GM06990 (cell line): ENCODE data around the gene ATP11B.

ENCODE experiments used
- DNase-seq: peaks from one replicate; pipeline ENCODE4 v3.0.0-alpha.2; 2011; ENCODE audit not compliant: insufficient read length; ENCODE audit errors: extremely low read depth
- H3K27me3 ChIP-seq: replicated peaks from 2 replicates; pipeline ENCODE4 v1.6.0; 2011; ENCODE audit warnings: low read length; ENCODE audit not compliant: control insufficient read depth, insufficient read depth
- H3K36me3 ChIP-seq: 2 replicates; pipeline ENCODE4 v1.5.1; 2011; ENCODE audit warnings: low read length; ENCODE audit not compliant: control insufficient read depth, insufficient read depth
- H3K4me3 ChIP-seq: replicated peaks from 2 replicates; pipeline ENCODE4 v1.5.1; 2011; ENCODE audit warnings: low read depth, mild to moderate bottlenecking, control low read depth, low read length
- TF ChIP-seq, protein P1 (sequence below): IDR thresholded peaks from 2 replicates; pipeline ENCODE4 v1.5.1; 2011; ENCODE audit warnings: low read length, control low read depth, mild to moderate bottlenecking, inconsistent platforms; ENCODE audit not compliant: insufficient read depth, poor library complexity, severe bottlenecking

ATP11B gene

DNA sequence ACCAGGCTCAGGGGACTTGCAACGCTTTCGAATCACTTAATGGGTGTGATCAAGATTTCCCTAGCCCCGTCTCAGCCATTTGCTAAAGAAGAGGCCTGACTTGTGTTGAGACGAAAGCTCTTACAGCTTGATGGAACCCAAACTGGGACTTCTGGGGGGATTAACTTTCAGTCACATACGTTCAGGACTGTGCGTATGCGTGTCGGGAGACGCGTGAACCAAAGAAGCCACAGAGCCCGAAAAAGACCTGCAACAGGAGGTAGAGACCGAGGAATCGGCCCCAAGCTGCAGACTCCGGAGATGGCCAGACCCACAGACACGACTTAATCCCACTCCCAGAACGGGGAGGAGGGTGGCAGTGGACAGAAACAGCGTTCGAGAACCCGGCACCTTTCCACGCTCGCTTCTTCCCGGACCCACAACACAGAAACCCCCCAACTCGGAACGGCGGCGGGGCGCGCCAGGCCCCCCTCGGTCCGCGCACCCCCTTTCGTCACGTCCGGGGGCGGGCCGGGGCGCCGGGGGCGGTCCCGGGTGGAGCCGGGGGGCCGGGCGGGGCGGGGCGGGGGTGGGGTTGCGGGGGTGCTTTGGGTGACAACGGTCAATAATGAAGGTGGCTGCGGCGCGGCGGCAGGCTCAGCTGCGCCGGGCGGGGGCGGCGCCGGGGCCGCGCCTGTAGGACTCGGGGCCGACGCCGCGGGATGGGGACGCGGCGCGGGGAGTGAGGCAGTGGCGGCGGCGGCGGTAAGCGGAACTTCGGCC, at the start of gene ATP11B:
TSS of gene ATP11B (plus strand) at position 604 of the 762 bp plus-strand sequence. CDS start 256 bp downstream, outside the sequence.
- H3K4me3 ChIP-seq = peak within 1 kb of the TSS; percentile 93
- DNase-seq = peak; percentile 89
- H3K27me3 ChIP-seq = no peaks in the 10 kb centered on the region
- TF ChIP-seq, protein P1, sequence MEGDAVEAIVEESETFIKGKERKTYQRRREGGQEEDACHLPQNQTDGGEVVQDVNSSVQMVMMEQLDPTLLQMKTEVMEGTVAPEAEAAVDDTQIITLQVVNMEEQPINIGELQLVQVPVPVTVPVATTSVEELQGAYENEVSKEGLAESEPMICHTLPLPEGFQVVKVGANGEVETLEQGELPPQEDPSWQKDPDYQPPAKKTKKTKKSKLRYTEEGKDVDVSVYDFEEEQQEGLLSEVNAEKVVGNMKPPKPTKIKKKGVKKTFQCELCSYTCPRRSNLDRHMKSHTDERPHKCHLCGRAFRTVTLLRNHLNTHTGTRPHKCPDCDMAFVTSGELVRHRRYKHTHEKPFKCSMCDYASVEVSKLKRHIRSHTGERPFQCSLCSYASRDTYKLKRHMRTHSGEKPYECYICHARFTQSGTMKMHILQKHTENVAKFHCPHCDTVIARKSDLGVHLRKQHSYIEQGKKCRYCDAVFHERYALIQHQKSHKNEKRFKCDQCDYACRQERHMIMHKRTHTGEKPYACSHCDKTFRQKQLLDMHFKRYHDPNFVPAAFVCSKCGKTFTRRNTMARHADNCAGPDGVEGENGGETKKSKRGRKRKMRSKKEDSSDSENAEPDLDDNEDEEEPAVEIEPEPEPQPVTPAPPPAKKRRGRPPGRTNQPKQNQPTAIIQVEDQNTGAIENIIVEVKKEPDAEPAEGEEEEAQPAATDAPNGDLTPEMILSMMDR = no peak
- no peaks in the 10 kb centered on the region for H3K36me3 ChIP-seq

GRCh38 chr3:182746959-182747358, 46.3 kb upstream of the ATP11B start:
- H3K4me3 ChIP-seq = no peak overlapping the region
- no peaks in the 10 kb centered on the region for H3K27me3 ChIP-seq
- no peak for DNase-seq
- TF ChIP-seq, protein P1 = no peak
- no peaks in the 10 kb centered on the region for H3K36me3 ChIP-seq

GRCh38 chr3:182755308-182755707, 38.0 kb upstream of the ATP11B start:
- DNase-seq = no peak
- no peaks in the 10 kb centered on the region for H3K27me3 ChIP-seq
- H3K36me3 ChIP-seq = no peaks in the 10 kb centered on the region
- TF ChIP-seq, protein P1 = no peak
- no peak overlapping the region for H3K4me3 ChIP-seq

DNA sequence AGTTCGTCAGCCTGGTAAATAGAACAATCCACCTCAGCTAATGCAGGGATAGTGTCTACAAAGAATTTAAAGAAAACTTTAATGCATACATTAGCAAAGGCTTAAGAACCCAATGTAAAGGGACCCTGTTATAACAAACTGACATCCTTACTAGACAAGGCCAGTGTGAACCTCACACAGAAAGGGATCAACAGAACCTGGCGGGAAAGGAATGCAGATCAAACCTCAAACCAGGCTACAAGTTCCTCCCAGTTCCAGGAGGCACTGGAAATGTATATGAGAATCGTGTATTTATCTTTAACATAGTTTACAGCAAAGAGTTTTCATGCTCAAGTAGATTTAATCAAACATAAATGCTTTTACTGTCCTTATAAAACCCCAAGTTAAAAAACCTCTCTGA, 37.6 kb upstream of the ATP11B start:
- no peaks in the 10 kb centered on the region for H3K27me3 ChIP-seq
- H3K4me3 ChIP-seq = no peak overlapping the region
- no peak for DNase-seq
- TF ChIP-seq, protein P1 = no peak
- H3K36me3 ChIP-seq = no peaks in the 10 kb centered on the region

GRCh38 chr3:182760576-182761164, 32.6 kb upstream of the ATP11B start:
- no peak for DNase-seq
- Histone ChIP-seq H3K36me3 (no peaks in the 10 kb centered on the region), H3K27me3 (no peaks in the 10 kb centered on the region; the same call in 1 of the 2 replicates), H3K4me3 (no peak overlapping the region)
- TF ChIP-seq, protein P1 = no peak
